GM23338 (cell line): ENCODE data around the gene NCOA7. TPM values are rescaled to one million over a fixed set of nuclear protein-coding genes. Genes with fewer than 3 reads are reported as not detected.
A peak's percentile ranks its signal among the peaks of the same experiment; 100 is the strongest.

ENCODE experiments used
- ATAC-seq: fragments of 200-7000 bp; cut with Tn5 transposase; 3 replicates; pipeline ENCODE4 v1.9.1; 2020
- DNase-seq: peaks from one replicate; pipeline ENCODE4 v3.0.0-alpha.2; 2015; ENCODE audit warnings: low spot score
- H2AFZ ChIP-seq: fragments of 200-600 bp; sonication (generic); 2 replicates; pipeline ENCODE4 v1.8.0; 2016; ENCODE audit warnings: antibody characterized with exemption, mild to moderate bottlenecking, moderate library complexity
- H3F3A ChIP-seq: fragments of 200-600 bp; sonication (generic); replicated peaks from 2 replicates; pipeline ENCODE4 v1.8.0; 2017; ENCODE audit warnings: antibody characterized with exemption, mixed run types, low read depth
- H3K27ac ChIP-seq: fragments of 200-600 bp; sonication (generic); 2 replicates; pipeline ENCODE4 v1.6.1; 2016; ENCODE audit warnings: low read depth
- H3K27me3 ChIP-seq: fragments of 200-600 bp; sonication (generic); 2 replicates; pipeline ENCODE4 v1.8.0; 2016; ENCODE audit warnings: mild to moderate bottlenecking, mixed run types, moderate library complexity; ENCODE audit not compliant: insufficient read depth
- H3K36me3 ChIP-seq: fragments of 200-600 bp; sonication (generic); 2 replicates; pipeline ENCODE4 v1.8.0; 2016; ENCODE audit warnings: mild to moderate bottlenecking; ENCODE audit not compliant: insufficient read depth
- H3K4me1 ChIP-seq: fragments of 200-600 bp; sonication (generic); 2 replicates; pipeline ENCODE4 v1.8.0; 2016; ENCODE audit warnings: mild to moderate bottlenecking, moderate library complexity; ENCODE audit not compliant: insufficient read depth
- H3K4me2 ChIP-seq: fragments of 200-600 bp; sonication (generic); 2 replicates; pipeline ENCODE4 v1.7.1; 2017; ENCODE audit warnings: mixed run types
- H3K4me3 ChIP-seq: fragments of 200-600 bp; sonication (generic); 2 replicates; pipeline ENCODE4 v1.6.1; 2016; ENCODE audit warnings: mixed run types
- H3K79me2 ChIP-seq: fragments of 200-600 bp; sonication (generic); replicated peaks from 2 replicates; pipeline ENCODE4 v1.8.0; 2017; ENCODE audit warnings: mild to moderate bottlenecking; ENCODE audit not compliant: insufficient read depth
- H3K9me2 ChIP-seq: fragments of 200-600 bp; sonication (generic); 2 replicates; pipeline ENCODE4 v1.8.0; 2017; ENCODE audit not compliant: insufficient read depth
- H4K20me1 ChIP-seq: fragments of 200-600 bp; sonication (generic); replicated peaks from 2 replicates; pipeline ENCODE4 v1.8.0; 2017; ENCODE audit warnings: mild to moderate bottlenecking; ENCODE audit not compliant: insufficient read depth
- H3K27ac Mint-ChIP-seq: 2 replicates; pipeline ENCODE4 v1.8.0; 2020; ENCODE audit warnings: inconsistent platforms, mild to moderate bottlenecking, moderate library complexity, mixed read lengths
- H3K27me3 Mint-ChIP-seq: 3 replicates; pipeline ENCODE4 v1.8.0; 2022; ENCODE audit warnings: low read depth, mild to moderate bottlenecking, moderate library complexity, mixed read lengths, inconsistent platforms; ENCODE audit not compliant: insufficient read depth, poor library complexity
- H3K36me3 Mint-ChIP-seq: 3 replicates; pipeline ENCODE4 v1.8.0; 2021; ENCODE audit warnings: low read depth, mild to moderate bottlenecking, inconsistent platforms, moderate library complexity, mixed read lengths
- H3K4me1 Mint-ChIP-seq: 3 replicates; pipeline ENCODE4 v1.8.0; 2020; ENCODE audit warnings: mild to moderate bottlenecking, inconsistent platforms, mixed read lengths
- H3K4me3 Mint-ChIP-seq: 3 replicates; pipeline ENCODE4 v1.8.0; 2021; ENCODE audit warnings: moderate library complexity, mild to moderate bottlenecking, inconsistent platforms, mixed read lengths
- H3K9me3 Mint-ChIP-seq: 3 replicates; pipeline ENCODE4 v1.8.0; 2020; ENCODE audit warnings: moderate library complexity, mild to moderate bottlenecking, inconsistent platforms, mixed read lengths
- CREB1 ChIP-seq: fragments of 250-450 bp; sonication (Bioruptor Pico); IDR thresholded peaks from 2 replicates; pipeline ENCODE4 v1.5.0; 2020; ENCODE audit warnings: low read depth, mild to moderate bottlenecking, moderate library complexity
- EZH2phosphoT487 ChIP-seq: fragments of 200-600 bp; sonication (generic); IDR thresholded peaks from one replicate; pipeline ENCODE4 v1.8.1; 2018; ENCODE audit warnings: antibody characterized with exemption; ENCODE audit not compliant: unreplicated experiment
- JUNB ChIP-seq: IDR thresholded peaks from one replicate; pipeline ENCODE4 v1.6.1; 2016; ENCODE audit warnings: antibody characterized with exemption; ENCODE audit not compliant: unreplicated experiment
- POLR2AphosphoS5 ChIP-seq: IDR thresholded peaks from 2 replicates; pipeline ENCODE4 v1.6.1; 2016; ENCODE audit warnings: antibody characterized with exemption, low read depth
- STAT1 ChIP-seq: IDR thresholded peaks from one replicate; pipeline ENCODE4 v1.6.1; 2016; ENCODE audit warnings: antibody characterized with exemption; ENCODE audit not compliant: unreplicated experiment
- ZNF114 ChIP-seq: fragments of 250-450 bp; sonication (Bioruptor Pico); IDR thresholded peaks from 2 replicates; pipeline ENCODE4 v1.5.0; 2020; ENCODE audit warnings: mild to moderate bottlenecking, moderate library complexity
- ZNF331 ChIP-seq: fragments of 250-450 bp; sonication (Bioruptor Pico); IDR thresholded peaks from 2 replicates; pipeline ENCODE4 v1.5.0; 2020; ENCODE audit warnings: low read depth, mild to moderate bottlenecking, moderate library complexity
- polyA plus RNA-seq: library from polyadenylated mRNA; unstranded; fragments of >200 nt; fragmentation: Nextera tagmentation; extraction: Ambion mirVana; gene quantifications from 2 replicates; pipeline ENCODE4 v1.2.1, GENCODE V29; 2016
- total RNA-seq: library from RNA; depleted of rRNA; stranded (reverse); fragments of >200 nt; shearing (Covaris generic); gene quantifications from 2 replicates; pipeline ENCODE4 v1.2.3, GENCODE V29; 2014
- TF ChIP-seq, protein P1 (sequence below): fragments of 250-450 bp; sonication (Bioruptor Pico); IDR thresholded peaks from 2 replicates; pipeline ENCODE4 v1.5.0; 2020; ENCODE audit warnings: mild to moderate bottlenecking, moderate library complexity
- TF ChIP-seq, protein P2 (sequence below): IDR thresholded peaks from one replicate; pipeline ENCODE4 v1.6.1; 2018; ENCODE audit warnings: antibody characterized with exemption; ENCODE audit not compliant: unreplicated experiment

The NCOA7 gene
- total and polyA plus RNA-seq, 2 experiments from 2014 or later: 9.3 to 15.7 TPM

DNA sequence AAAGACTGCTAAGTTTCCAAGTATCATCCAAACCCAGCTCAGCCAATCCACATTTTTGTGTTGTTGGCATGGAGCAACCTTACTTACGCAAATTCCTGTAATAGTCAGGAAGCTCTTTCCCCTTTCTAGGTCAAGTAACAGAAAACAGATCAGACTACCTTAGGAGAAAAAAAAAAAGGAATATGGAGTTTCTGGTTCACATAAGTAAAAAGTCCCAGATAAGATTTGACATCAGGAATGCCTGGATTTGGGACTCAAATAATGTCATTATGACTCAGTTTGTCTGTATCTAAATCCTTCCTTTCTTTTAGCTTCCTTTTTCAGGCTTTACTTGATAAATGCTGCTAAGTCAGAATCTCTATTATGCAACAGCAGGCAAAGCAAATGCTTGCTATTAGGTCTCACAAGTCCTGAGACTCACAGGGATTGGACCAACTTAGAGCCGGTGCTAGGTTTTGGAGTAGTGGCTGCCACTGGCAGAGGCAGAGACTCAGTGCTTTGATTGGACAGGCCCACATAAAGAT, 44.5 kb downstream of the NCOA7 start:
- Histone ChIP-seq H4K20me1 (no peaks in the 10 kb centered on the region; the same call in 1 of the 2 replicates), H3K27ac (no peak overlapping the region), H3K27me3 (no peaks in the 10 kb centered on the region), H3K4me3 (no peak overlapping the region), H3K9me2 (no peaks in the 10 kb centered on the region), H3K79me2 (no peaks in the 10 kb centered on the region), H3K36me3 (no peaks in the 10 kb centered on the region), H3K4me1 (peaks cover 12% of the 10 kb centered on the region), H3K4me2 (0 out of 2 replicates have a peak overlapping the region, but pooled peaks have one; percentile 5), H2AFZ (no peak overlapping the region), H3F3A (no peaks in the 10 kb centered on the region)
- H3K27me3 Mint-ChIP-seq: no peaks in the 10 kb centered on the region
- H3K36me3 Mint-ChIP-seq: no peaks in the 10 kb centered on the region
- H3K27ac Mint-ChIP-seq: no peak overlapping the region
- ATAC-seq: no peak
- H3K9me3 Mint-ChIP-seq: no peaks in the 10 kb centered on the region
- no peak overlapping the region for H3K4me3 Mint-ChIP-seq
- no peak for DNase-seq
- peaks cover 18% of the 10 kb centered on the region for H3K4me1 Mint-ChIP-seq
- no peak for TF ChIP-seq ZNF331 (CRISPR knock-in tag)
- TF ChIP-seq, protein P1, sequence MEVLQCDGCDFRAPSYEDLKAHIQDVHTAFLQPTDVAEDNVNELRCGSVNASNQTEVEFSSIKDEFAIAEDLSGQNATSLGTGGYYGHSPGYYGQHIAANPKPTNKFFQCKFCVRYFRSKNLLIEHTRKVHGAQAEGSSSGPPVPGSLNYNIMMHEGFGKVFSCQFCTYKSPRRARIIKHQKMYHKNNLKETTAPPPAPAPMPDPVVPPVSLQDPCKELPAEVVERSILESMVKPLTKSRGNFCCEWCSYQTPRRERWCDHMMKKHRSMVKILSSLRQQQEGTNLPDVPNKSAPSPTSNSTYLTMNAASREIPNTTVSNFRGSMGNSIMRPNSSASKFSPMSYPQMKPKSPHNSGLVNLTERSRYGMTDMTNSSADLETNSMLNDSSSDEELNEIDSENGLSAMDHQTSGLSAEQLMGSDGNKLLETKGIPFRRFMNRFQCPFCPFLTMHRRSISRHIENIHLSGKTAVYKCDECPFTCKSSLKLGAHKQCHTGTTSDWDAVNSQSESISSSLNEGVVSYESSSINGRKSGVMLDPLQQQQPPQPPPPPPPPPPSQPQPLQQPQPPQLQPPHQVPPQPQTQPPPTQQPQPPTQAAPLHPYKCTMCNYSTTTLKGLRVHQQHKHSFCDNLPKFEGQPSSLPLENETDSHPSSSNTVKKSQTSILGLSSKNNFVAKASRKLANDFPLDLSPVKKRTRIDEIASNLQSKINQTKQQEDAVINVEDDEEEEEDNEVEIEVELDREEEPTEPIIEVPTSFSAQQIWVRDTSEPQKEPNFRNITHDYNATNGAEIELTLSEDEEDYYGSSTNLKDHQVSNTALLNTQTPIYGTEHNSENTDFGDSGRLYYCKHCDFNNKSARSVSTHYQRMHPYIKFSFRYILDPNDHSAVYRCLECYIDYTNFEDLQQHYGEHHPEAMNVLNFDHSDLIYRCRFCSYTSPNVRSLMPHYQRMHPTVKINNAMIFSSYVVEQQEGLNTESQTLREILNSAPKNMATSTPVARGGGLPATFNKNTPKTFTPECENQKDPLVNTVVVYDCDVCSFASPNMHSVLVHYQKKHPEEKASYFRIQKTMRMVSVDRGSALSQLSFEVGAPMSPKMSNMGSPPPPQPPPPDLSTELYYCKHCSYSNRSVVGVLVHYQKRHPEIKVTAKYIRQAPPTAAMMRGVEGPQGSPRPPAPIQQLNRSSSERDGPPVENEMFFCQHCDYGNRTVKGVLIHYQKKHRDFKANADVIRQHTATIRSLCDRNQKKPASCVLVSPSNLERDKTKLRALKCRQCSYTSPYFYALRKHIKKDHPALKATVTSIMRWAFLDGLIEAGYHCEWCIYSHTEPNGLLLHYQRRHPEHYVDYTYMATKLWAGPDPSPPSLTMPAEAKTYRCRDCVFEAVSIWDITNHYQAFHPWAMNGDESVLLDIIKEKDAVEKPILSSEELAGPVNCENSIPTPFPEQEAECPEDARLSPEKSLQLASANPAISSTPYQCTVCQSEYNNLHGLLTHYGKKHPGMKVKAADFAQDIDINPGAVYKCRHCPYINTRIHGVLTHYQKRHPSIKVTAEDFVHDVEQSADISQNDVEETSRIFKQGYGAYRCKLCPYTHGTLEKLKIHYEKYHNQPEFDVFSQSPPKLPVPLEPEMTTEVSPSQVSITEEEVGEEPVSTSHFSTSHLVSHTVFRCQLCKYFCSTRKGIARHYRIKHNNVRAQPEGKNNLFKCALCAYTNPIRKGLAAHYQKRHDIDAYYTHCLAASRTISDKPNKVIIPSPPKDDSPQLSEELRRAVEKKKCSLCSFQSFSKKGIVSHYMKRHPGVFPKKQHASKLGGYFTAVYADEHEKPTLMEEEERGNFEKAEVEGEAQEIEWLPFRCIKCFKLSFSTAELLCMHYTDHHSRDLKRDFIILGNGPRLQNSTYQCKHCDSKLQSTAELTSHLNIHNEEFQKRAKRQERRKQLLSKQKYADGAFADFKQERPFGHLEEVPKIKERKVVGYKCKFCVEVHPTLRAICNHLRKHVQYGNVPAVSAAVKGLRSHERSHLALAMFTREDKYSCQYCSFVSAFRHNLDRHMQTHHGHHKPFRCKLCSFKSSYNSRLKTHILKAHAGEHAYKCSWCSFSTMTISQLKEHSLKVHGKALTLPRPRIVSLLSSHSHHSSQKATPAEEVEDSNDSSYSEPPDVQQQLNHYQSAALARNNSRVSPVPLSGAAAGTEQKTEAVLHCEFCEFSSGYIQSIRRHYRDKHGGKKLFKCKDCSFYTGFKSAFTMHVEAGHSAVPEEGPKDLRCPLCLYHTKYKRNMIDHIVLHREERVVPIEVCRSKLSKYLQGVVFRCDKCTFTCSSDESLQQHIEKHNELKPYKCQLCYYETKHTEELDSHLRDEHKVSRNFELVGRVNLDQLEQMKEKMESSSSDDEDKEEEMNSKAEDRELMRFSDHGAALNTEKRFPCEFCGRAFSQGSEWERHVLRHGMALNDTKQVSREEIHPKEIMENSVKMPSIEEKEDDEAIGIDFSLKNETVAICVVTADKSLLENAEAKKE (CRISPR knock-in tag): no peak
- no peak for TF ChIP-seq CREB1 (CRISPR knock-in tag)
- no peak for TF ChIP-seq EZH2phosphoT487
- no peak for TF ChIP-seq POLR2AphosphoS5
- TF ChIP-seq, protein P2, sequence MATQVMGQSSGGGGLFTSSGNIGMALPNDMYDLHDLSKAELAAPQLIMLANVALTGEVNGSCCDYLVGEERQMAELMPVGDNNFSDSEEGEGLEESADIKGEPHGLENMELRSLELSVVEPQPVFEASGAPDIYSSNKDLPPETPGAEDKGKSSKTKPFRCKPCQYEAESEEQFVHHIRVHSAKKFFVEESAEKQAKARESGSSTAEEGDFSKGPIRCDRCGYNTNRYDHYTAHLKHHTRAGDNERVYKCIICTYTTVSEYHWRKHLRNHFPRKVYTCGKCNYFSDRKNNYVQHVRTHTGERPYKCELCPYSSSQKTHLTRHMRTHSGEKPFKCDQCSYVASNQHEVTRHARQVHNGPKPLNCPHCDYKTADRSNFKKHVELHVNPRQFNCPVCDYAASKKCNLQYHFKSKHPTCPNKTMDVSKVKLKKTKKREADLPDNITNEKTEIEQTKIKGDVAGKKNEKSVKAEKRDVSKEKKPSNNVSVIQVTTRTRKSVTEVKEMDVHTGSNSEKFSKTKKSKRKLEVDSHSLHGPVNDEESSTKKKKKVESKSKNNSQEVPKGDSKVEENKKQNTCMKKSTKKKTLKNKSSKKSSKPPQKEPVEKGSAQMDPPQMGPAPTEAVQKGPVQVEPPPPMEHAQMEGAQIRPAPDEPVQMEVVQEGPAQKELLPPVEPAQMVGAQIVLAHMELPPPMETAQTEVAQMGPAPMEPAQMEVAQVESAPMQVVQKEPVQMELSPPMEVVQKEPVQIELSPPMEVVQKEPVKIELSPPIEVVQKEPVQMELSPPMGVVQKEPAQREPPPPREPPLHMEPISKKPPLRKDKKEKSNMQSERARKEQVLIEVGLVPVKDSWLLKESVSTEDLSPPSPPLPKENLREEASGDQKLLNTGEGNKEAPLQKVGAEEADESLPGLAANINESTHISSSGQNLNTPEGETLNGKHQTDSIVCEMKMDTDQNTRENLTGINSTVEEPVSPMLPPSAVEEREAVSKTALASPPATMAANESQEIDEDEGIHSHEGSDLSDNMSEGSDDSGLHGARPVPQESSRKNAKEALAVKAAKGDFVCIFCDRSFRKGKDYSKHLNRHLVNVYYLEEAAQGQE: no peak
- TF ChIP-seq JUNB: no peak
- no peak for TF ChIP-seq ZNF114 (CRISPR knock-in tag)
- TF ChIP-seq STAT1: no peak
